Liver (tissue), 3 donors: ENCODE results near the gene SLC25A19.

Experiments used
- EGR1 ChIP-seq, 2 donors: IDR thresholded peaks; 2 replicates each; pipeline ENCODE4 v1.6.1; 2016 to 2018; ENCODE audit warnings: antibody characterized with exemption in 2 of 2, low read depth in 2 of 2
- FOXA1 ChIP-seq: IDR thresholded peaks from 2 replicates; pipeline ENCODE4 v1.6.1; 2016; ENCODE audit warnings: antibody characterized with exemption
- GABPA ChIP-seq, 2 donors: IDR thresholded peaks in 1 of 2; conservative IDR thresholded peaks in 1 of 2; 2 replicates each; pipeline ENCODE4 v1.6.1; 2016; ENCODE audit warnings: antibody characterized with exemption in 2 of 2, mild to moderate bottlenecking in 1 of 2, moderate library complexity in 1 of 2
- HNF4G ChIP-seq: IDR thresholded peaks from 2 replicates; pipeline ENCODE4 v1.6.1; 2016; ENCODE audit warnings: antibody characterized with exemption
- RAD21 ChIP-seq, 2 donors: IDR thresholded peaks; 2 replicates each; pipeline ENCODE4 v1.6.1; 2016; ENCODE audit warnings: antibody characterized with exemption in 2 of 2, mild to moderate bottlenecking in 2 of 2
- RXRA ChIP-seq, 2 donors: IDR thresholded peaks; 2 replicates each; pipeline ENCODE4 v1.6.1; 2017 to 2018; ENCODE audit warnings: antibody characterized with exemption in 2 of 2, mild to moderate bottlenecking in 1 of 2
- SP1 ChIP-seq: IDR thresholded peaks from 2 replicates; pipeline ENCODE4 v1.6.1; 2018; ENCODE audit warnings: antibody characterized with exemption, mild to moderate bottlenecking
- TAF1 ChIP-seq: conservative IDR thresholded peaks from 2 replicates; pipeline ENCODE4 v1.6.1; 2016; ENCODE audit warnings: antibody characterized with exemption, mild to moderate bottlenecking
- YY1 ChIP-seq: IDR thresholded peaks from 2 replicates; pipeline ENCODE4 v1.6.1; 2016; ENCODE audit warnings: antibody characterized with exemption, mild to moderate bottlenecking
- TF ChIP-seq, protein P1 (sequence below): fragments of 150-350 bp; IDR thresholded peaks from 2 replicates; pipeline ENCODE4 v1.5.1; 2017; ENCODE audit warnings: improper control_type of control experiment, low read depth, low read length; ENCODE audit not compliant: missing input control
- TF ChIP-seq, protein P2 (sequence below): IDR thresholded peaks from 2 replicates; pipeline ENCODE4 v1.6.1; 2016; ENCODE audit warnings: antibody characterized with exemption
- TF ChIP-seq, protein P3 (sequence below): IDR thresholded peaks from 2 replicates; pipeline ENCODE4 v1.6.1; 2016; ENCODE audit warnings: antibody characterized with exemption, mild to moderate bottlenecking
- donor health status: healthy.
- donor health status: healthy.

DNA sequence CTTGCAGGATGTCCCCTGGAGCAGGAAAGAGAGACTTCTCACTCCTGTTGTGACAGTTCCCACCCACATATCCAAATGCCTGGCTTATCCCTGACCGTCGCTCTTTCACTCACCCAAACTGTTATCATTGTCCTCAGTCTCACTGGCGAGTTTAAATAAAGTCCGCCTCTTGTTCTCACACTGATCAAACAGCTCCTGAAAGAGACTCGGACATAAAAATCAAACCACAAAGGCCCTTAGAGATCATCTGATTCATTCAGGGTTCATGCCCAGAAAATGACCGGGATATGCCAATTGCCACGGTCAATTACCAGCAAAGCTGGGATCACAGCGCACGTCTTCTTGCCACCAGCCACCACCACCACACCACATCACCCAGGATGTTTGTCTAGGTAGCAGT, 47.7 kb downstream of the SLC25A19 start:
- TF ChIP-seq TAF1, result no peak
- TF ChIP-seq RAD21 (IDR thresholded peaks at IDR 0.05), result no peak
- no peak for TF ChIP-seq SP1
- TF ChIP-seq, protein P1, sequence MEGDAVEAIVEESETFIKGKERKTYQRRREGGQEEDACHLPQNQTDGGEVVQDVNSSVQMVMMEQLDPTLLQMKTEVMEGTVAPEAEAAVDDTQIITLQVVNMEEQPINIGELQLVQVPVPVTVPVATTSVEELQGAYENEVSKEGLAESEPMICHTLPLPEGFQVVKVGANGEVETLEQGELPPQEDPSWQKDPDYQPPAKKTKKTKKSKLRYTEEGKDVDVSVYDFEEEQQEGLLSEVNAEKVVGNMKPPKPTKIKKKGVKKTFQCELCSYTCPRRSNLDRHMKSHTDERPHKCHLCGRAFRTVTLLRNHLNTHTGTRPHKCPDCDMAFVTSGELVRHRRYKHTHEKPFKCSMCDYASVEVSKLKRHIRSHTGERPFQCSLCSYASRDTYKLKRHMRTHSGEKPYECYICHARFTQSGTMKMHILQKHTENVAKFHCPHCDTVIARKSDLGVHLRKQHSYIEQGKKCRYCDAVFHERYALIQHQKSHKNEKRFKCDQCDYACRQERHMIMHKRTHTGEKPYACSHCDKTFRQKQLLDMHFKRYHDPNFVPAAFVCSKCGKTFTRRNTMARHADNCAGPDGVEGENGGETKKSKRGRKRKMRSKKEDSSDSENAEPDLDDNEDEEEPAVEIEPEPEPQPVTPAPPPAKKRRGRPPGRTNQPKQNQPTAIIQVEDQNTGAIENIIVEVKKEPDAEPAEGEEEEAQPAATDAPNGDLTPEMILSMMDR, result no peak
- TF ChIP-seq EGR1 (IDR thresholded peaks at IDR 0.05; ENCODE audit: low read depth in 2 of 2), result no peak
- TF ChIP-seq, protein P2, sequence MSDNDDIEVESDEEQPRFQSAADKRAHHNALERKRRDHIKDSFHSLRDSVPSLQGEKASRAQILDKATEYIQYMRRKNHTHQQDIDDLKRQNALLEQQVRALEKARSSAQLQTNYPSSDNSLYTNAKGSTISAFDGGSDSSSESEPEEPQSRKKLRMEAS, result no peak
- no peak for TF ChIP-seq RXRA (IDR thresholded peaks at IDR 0.05)
- no peak for TF ChIP-seq YY1
- no peak for TF ChIP-seq FOXA1
- TF ChIP-seq, protein P3, sequence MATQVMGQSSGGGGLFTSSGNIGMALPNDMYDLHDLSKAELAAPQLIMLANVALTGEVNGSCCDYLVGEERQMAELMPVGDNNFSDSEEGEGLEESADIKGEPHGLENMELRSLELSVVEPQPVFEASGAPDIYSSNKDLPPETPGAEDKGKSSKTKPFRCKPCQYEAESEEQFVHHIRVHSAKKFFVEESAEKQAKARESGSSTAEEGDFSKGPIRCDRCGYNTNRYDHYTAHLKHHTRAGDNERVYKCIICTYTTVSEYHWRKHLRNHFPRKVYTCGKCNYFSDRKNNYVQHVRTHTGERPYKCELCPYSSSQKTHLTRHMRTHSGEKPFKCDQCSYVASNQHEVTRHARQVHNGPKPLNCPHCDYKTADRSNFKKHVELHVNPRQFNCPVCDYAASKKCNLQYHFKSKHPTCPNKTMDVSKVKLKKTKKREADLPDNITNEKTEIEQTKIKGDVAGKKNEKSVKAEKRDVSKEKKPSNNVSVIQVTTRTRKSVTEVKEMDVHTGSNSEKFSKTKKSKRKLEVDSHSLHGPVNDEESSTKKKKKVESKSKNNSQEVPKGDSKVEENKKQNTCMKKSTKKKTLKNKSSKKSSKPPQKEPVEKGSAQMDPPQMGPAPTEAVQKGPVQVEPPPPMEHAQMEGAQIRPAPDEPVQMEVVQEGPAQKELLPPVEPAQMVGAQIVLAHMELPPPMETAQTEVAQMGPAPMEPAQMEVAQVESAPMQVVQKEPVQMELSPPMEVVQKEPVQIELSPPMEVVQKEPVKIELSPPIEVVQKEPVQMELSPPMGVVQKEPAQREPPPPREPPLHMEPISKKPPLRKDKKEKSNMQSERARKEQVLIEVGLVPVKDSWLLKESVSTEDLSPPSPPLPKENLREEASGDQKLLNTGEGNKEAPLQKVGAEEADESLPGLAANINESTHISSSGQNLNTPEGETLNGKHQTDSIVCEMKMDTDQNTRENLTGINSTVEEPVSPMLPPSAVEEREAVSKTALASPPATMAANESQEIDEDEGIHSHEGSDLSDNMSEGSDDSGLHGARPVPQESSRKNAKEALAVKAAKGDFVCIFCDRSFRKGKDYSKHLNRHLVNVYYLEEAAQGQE, result no peak
- no peak for TF ChIP-seq HNF4G
- no peak for TF ChIP-seq GABPA (IDR thresholded peaks at IDR 0.05 in 1 of 2, conservative IDR thresholded peaks at IDR 0.05 in 1 of 2)
